Raji (cell line): Measurements from ENCODE around the gene PDIA6.

ENCODE experiments used
- POLR2A ChIP-seq: IDR thresholded peaks from 2 replicates; pipeline ENCODE4 v1.6.1; 2011; ENCODE audit warnings: low read depth, low read length, control low read depth; ENCODE audit not compliant: insufficient read depth

Gene PDIA6, protein sequence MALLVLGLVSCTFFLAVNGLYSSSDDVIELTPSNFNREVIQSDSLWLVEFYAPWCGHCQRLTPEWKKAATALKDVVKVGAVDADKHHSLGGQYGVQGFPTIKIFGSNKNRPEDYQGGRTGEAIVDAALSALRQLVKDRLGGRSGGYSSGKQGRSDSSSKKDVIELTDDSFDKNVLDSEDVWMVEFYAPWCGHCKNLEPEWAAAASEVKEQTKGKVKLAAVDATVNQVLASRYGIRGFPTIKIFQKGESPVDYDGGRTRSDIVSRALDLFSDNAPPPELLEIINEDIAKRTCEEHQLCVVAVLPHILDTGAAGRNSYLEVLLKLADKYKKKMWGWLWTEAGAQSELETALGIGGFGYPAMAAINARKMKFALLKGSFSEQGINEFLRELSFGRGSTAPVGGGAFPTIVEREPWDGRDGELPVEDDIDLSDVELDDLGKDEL

DNA sequence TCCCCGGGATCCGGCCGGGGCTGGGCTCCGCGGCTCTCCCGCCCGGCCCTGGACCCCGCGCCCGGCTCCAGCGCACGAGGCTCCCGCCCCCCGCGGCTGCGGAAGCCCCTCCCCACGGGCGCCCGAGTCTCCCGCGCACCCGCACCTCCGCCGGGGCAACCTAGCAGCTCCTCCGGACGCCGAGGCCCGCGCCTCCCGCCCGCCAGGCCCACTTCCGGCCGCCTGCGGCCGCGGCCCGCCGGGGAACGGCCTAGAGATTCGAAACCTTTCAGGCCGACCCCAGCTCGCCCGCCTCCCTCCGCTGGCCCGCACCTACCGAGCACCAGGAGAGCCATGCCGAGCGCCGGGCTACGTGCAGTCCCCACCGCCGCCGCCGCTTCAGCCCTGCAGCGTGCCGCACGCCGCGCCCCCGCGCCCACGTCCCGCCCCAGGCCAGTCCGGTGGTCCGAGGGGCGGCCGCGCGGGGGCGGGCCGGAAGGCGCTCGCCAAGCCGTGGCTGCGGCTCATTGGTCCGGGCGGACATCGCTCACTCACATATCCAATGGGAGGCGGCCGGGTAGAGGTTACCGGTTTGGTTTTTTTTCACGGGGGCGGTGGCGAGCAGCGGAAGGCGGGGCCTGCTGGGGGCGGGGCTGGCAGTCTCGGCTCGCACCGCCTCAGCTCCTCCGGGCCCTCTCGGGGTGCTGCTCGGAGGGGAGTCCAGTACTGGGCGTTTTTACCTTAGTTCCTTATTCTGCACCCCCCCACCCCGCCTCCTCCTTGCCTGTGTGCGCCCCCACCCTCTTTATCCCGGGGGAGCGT, at the start of gene PDIA6:
Gene PDIA6 (minus strand): TSS at position 424 of the 801 bp plus-strand sequence. CDS start 89 bp downstream, at position 335.
- peak; percentile 77 for TF ChIP-seq POLR2A

DNA sequence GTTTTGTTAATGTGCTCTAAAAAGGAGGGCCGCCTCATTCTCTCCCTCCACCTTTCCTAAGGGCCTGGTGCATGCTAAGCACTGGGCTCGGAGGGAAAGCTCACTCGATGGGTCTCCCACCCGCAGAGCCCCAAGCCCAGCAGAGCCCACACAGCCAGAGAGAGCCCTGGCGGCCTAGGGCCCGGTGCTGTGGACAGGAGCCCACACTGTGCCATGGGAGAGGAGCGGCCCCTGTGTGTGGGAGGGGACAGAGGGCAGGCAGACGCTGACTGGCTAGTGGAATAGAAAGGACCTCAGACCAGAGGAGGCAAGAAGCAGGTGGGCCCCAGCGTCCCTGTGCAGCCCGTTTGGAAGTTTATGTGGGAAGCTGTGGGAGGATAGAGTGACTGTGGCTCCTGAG, 49.7 kb upstream of the PDIA6 start:
- no peak for TF ChIP-seq POLR2A

GRCh38 chr2:10861765-10862164, 49.2 kb upstream of the PDIA6 start:
- TF ChIP-seq POLR2A: no peak

DNA sequence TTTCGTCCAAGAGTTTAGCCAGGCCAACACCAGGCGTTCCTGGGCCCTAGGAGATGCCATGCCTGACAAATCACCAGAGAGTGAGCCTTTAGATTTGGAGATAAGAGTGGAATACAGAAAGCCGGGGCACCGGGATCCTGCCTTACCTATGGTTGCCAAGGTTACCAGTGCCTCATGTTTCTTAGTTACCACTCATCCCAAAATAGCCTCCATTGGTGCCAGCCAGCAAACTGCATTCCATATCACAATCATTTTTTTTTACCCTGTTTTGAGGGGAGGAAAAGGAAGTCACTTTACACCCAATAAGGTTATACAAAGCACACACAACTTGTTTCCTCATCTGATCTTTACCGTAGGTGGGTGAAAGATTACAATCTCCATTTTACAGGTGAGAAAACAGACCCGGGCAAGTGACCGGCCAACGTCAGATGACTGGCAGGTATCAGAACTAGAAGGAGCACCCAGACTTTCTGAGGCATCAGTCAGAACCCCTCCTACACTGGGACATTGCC, 48.3 kb upstream of the PDIA6 start:
- TF ChIP-seq POLR2A: no peak

- no peak for TF ChIP-seq POLR2A
Observed at GRCh38 chr2:10860081-10860813, 47.7 kb upstream of the PDIA6 start.

- no peak for TF ChIP-seq POLR2A
Observed at GRCh38 chr2:10859278-10859677, 46.7 kb upstream of the PDIA6 start.

GRCh38 chr2:10848541-10848940, 36.0 kb upstream of the PDIA6 start:
- no peak for TF ChIP-seq POLR2A

DNA sequence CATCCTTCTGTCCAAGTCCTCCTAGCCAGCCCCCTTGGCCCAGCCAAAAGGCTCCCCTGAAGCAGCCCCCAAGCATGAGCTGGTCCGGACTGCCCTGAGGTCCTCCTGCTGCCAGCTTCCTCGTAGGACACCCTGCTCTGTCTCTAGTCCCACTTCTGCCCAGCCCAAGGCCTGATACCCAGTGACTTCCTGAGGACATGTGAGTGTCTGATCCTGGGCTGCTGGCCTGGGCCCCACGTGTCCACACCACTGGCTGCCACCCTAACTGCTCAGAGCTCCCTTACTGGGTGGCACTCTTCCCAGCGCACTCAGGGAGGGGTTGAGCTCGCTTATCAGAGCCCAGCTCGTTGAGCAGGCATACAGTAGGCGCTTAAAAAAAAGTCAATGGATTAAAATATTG, 34.4 kb upstream of the PDIA6 start:
- TF ChIP-seq POLR2A: no peak

- no peak for TF ChIP-seq POLR2A
Observed at GRCh38 chr2:10846110-10846861, 33.7 kb upstream of the PDIA6 start.

- no peak for TF ChIP-seq POLR2A
Observed at GRCh38 chr2:10845640-10846039, 33.1 kb upstream of the PDIA6 start.

GRCh38 chr2:10844097-10844496, 31.5 kb upstream of the PDIA6 start:
- TF ChIP-seq POLR2A: no peak

DNA sequence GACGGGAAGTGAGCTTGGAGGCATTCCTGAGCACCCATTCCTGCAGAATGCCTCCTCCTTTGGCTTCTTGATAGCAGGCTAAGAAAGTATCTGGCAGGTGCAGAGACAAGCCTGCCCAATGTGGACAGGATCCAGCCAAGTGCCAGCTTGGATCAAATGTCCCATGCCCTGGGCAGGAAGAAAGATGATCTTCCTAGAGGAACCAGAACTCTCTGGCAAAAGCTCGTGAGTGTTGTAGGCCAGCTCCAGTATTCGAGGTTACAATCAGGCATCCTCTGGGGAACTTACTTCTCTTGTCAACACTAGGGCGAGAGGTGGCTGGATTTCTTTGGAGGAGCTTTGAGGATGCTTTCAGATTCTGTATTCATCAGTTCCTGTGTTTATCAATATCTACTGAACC, 29.9 kb upstream of the PDIA6 start:
- TF ChIP-seq POLR2A: no peak

DNA sequence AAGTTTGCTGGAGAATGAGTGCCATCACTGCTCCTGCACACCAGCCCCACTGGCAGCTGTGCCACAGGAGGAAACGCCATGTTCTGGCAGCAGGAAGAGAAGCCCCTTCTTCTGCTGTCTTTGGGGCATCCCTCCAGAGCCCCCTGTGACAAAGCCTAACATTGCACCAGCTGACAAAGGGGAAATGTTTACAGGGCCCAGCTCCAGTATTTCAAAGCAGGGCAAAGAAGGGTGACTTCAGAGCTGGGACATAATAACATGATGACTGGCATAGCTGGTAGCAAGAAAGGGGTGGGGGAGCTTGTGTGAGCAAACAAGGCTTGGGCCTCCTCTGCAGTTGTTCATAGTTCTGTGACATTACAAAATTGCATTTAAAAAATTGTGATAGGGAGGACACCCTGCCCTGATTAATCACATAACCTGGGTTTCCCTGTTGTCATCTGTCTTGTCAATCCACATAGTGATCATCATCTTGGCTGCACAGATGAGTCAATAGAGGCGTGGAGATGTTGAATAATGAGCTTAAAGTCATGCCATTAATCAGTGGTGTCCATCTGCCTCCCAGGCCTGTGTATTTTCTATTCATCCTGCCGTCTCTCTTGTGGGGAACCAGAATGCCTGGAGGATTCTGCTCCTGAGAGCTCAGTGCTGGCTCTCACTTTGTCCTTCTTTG, 29.1 kb upstream of the PDIA6 start:
- TF ChIP-seq POLR2A: no peak

DNA sequence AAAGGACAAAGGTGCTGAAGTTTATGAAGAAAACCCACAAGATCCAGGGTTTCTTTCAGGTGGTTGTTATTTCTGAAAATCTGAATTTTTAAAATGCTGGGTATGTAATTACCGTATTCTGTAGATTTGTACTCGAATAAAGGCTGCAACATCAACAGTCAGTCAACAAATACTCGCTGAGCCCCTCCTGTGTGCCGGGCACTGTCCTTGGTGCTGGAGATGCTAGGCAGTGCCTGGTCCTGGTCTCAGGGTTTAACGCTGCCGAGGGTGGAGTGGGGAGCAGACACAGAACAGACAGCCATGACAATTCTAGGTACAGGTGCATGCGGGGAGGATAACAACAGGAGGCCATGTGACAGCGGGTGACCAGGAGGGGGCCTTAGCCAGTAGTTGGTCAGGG, 27.2 kb upstream of the PDIA6 start:
- no peak for TF ChIP-seq POLR2A
